GM12878 (cell line): ENCODE results near the gene PPP2R3C.

ENCODE experiments used
- CTCF ChIP-seq, 3 experiments: IDR thresholded peaks in 2 of 3; conservative IDR thresholded peaks in 1 of 3; 2 replicates each; pipeline ENCODE4 v1.5.1; 2011; ENCODE audit warnings: low read depth in 3 of 3, low read length in 3 of 3, mild to moderate bottlenecking in 3 of 3, control low read depth in 2 of 3, moderate library complexity in 2 of 3, inconsistent platforms in 1 of 3, mixed read lengths in 1 of 3; ENCODE audit not compliant: control insufficient read depth in 2 of 3, insufficient read depth in 1 of 3; ENCODE audit errors: extremely low read depth in 1 of 3
- E2F8 ChIP-seq: fragments of 450-650 bp; IDR thresholded peaks from 2 replicates; pipeline ENCODE4 v1.6.1; 2018; ENCODE audit warnings: mild to moderate bottlenecking, low read depth, moderate library complexity; ENCODE audit not compliant: partially characterized antibody
- GABPA ChIP-seq: IDR thresholded peaks from 2 replicates; pipeline ENCODE4 v1.6.1; 2014; ENCODE audit warnings: antibody characterized with exemption, low read depth, mild to moderate bottlenecking, inconsistent platforms
- IRF3 ChIP-seq: fragments of 450-650 bp; IDR thresholded peaks from 2 replicates; pipeline ENCODE4 v1.6.1; 2014; ENCODE audit warnings: mild to moderate bottlenecking
- MTA2 ChIP-seq: fragments of 450-650 bp; IDR thresholded peaks from 2 replicates; pipeline ENCODE4 v1.6.1; 2016; ENCODE audit warnings: low read depth, mild to moderate bottlenecking, moderate library complexity
- PAX8 ChIP-seq: fragments of 450-650 bp; IDR thresholded peaks from 2 replicates; pipeline ENCODE4 v1.6.1; 2017; ENCODE audit warnings: mild to moderate bottlenecking, moderate library complexity
- POLR2A ChIP-seq: IDR thresholded peaks from 2 replicates; pipeline ENCODE4 v1.6.1; 2011; ENCODE audit warnings: low read depth, mild to moderate bottlenecking, low read length
- ZBTB40 ChIP-seq: fragments of 450-650 bp; IDR thresholded peaks from 2 replicates; pipeline ENCODE4 v1.6.1; 2016; ENCODE audit warnings: mild to moderate bottlenecking, moderate library complexity, borderline replicate concordance

GRCh38 chr14:35107866-35108265 is 13.9 kb downstream of the PPP2R3C start:
- TF ChIP-seq CTCF (IDR thresholded peaks at IDR 0.05 in 2 of 3, conservative IDR thresholded peaks at IDR 0.05 in 1 of 3; ENCODE audit: control insufficient read depth in 2 of 3, extremely low read depth in 1 of 3, insufficient read depth in 1 of 3, low read depth in 3 of 3, low read length in 3 of 3), result no peak
- TF ChIP-seq PAX8, result no peak
- no peak for TF ChIP-seq POLR2A
- TF ChIP-seq E2F8, result no peak
- TF ChIP-seq GABPA, result no peak
- no peak for TF ChIP-seq IRF3
- TF ChIP-seq ZBTB40, result no peak
- TF ChIP-seq MTA2, result no peak
